Ascending aorta (tissue), 2 donors: Measurements from ENCODE around the gene WDR4. TPM values are rescaled to one million over a fixed set of nuclear protein-coding genes. Genes with fewer than 3 reads are reported as not detected.
"Not testable (repeated sequence)": the region's sequence is repeated elsewhere in the genome, so short reads cannot be mapped to it uniquely, and the experiment has no call there.

Experiments
- DNase-seq, 2 donors: peaks; one replicate each; pipeline ENCODE4 v3.0.0-alpha.2; 2019; ENCODE audit warnings: low spot score in 2 of 2
- H3K27ac ChIP-seq, 2 donors: fragments of 200-600 bp; sonication (generic); one replicate each; pipeline ENCODE4 v1.5.1; 2016 to 2017; ENCODE audit warnings: mild to moderate bottlenecking in 1 of 2
- H3K27me3 ChIP-seq: fragments of 200-600 bp; sonication (generic); one replicate; pipeline ENCODE4 v1.5.1; 2017
- H3K36me3 ChIP-seq, 2 donors: fragments of 200-600 bp; sonication (generic); one replicate each; pipeline ENCODE4 v1.5.1; 2016
- H3K4me1 ChIP-seq, 2 donors: fragments of 200-600 bp; sonication (generic); one replicate each; pipeline ENCODE4 v1.5.1; 2016 to 2017; ENCODE audit warnings: mild to moderate bottlenecking in 1 of 2
- H3K4me3 ChIP-seq, 2 donors: fragments of 200-600 bp; sonication (generic); one replicate each; pipeline ENCODE4 v1.5.1; 2016 to 2017; ENCODE audit warnings: mild to moderate bottlenecking in 1 of 2
- H3K9me3 ChIP-seq, 2 donors: fragments of 200-600 bp; sonication (generic); one replicate each; pipeline ENCODE4 v1.5.1; 2016
- intact Hi-C: fragments of 100-400 bp; cut with DNase I; formaldehyde crosslinking; loops from one replicate; pipeline ENCODE4 v1.15.1; 2023
- total RNA-seq: library from RNA; depleted of rRNA; stranded (reverse); fragments of >200 nt; gene quantifications from one replicate; pipeline ENCODE4 v1.1.0, GENCODE V29; 2016
- TF ChIP-seq, protein P1 (sequence below), 3 experiments: fragments of 200-600 bp in 2 of 3; fragments of 450-650 bp in 1 of 3; sonication (generic) in 2 of 3; IDR thresholded peaks; one replicate each; pipeline ENCODE4 v1.5.1; 2016 to 2019; ENCODE audit warnings: antibody characterized with exemption in 3 of 3, mild to moderate bottlenecking in 1 of 3, moderate library complexity in 1 of 3

WDR4 gene
- total RNA-seq, 1 donor from 2014 or later, result 51.9 TPM

DNA sequence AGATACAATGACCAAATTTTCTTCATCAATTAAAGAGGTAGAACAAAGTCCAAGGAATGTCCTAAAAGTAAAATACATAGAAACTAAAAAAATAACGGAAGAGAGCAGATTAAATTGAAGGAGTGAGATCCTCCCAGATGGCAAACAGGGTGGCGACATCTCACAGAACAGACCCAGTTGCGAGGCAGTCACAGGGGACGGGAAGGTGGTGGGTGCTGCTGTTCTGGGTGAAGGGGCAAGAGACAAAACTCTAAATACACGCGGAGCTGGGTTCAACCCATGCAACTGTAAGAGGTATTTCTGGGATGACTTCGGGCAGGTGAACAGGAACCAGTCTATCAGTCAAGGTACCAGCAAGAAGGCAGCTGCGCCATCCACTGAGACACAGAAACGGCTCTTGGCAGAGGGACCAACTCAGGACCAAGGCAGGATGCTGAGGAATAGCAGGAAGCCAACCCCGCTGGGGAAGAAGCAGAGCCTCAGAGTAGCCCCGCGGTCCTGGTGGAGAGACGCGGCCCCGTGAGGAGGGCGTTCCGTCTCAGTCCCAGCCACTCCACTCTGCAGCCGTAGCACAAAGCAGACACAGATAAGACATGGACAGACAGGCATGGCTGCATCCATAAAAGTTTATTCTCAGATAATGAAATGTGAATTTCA lies 32.2 kb downstream of the WDR4 start:
- DNase-seq, result no peak
- Histone ChIP-seq H3K9me3 (no peaks in the 10 kb centered on the region), H3K4me1 (peaks cover 0 to 4% of the 10 kb centered on the region in 2 donors), H3K4me3 (no peak overlapping the region), H3K27me3 (no peaks in the 10 kb centered on the region), H3K27ac (no peak overlapping the region), H3K36me3 (peaks cover 48 to 66% of the 10 kb centered on the region in 2 donors)
- intact Hi-C loops, result no loop called here
- TF ChIP-seq, protein P1, sequence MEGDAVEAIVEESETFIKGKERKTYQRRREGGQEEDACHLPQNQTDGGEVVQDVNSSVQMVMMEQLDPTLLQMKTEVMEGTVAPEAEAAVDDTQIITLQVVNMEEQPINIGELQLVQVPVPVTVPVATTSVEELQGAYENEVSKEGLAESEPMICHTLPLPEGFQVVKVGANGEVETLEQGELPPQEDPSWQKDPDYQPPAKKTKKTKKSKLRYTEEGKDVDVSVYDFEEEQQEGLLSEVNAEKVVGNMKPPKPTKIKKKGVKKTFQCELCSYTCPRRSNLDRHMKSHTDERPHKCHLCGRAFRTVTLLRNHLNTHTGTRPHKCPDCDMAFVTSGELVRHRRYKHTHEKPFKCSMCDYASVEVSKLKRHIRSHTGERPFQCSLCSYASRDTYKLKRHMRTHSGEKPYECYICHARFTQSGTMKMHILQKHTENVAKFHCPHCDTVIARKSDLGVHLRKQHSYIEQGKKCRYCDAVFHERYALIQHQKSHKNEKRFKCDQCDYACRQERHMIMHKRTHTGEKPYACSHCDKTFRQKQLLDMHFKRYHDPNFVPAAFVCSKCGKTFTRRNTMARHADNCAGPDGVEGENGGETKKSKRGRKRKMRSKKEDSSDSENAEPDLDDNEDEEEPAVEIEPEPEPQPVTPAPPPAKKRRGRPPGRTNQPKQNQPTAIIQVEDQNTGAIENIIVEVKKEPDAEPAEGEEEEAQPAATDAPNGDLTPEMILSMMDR (IDR thresholded peaks at IDR 0.05), result no peak

DNA sequence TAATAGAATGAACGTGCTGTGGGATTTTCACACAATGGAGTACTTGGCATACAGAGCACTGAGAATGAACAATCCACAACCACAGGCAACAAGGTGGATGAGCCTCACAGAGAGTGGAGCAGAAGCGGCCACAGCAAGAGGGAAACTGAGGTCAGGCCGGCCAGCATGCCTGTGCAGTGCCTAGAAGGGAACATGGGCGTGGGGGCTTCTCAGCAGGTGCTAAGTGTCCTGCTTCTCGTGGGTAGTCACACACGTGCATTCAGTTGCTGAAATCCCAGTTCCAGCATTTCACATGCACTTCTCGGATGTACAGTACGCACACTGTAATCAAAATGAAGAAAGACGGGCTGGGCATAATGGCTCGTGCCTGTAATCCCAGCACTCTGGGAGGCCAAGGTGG lies 33.1 kb downstream of the WDR4 start:
- no peak for DNase-seq
- Histone ChIP-seq H3K4me3 (no peak overlapping the region), H3K27me3 (no peaks in the 10 kb centered on the region), H3K36me3 (peaks cover 43 to 61% of the 10 kb centered on the region in 2 donors), H3K27ac (no peak overlapping the region), H3K4me1 (peaks cover 0 to 4% of the 10 kb centered on the region in 2 donors), H3K9me3 (no peaks in the 10 kb centered on the region)
- TF ChIP-seq, protein P1 (IDR thresholded peaks at IDR 0.05), result no peak
- intact Hi-C loops, result no loop called here

DNA sequence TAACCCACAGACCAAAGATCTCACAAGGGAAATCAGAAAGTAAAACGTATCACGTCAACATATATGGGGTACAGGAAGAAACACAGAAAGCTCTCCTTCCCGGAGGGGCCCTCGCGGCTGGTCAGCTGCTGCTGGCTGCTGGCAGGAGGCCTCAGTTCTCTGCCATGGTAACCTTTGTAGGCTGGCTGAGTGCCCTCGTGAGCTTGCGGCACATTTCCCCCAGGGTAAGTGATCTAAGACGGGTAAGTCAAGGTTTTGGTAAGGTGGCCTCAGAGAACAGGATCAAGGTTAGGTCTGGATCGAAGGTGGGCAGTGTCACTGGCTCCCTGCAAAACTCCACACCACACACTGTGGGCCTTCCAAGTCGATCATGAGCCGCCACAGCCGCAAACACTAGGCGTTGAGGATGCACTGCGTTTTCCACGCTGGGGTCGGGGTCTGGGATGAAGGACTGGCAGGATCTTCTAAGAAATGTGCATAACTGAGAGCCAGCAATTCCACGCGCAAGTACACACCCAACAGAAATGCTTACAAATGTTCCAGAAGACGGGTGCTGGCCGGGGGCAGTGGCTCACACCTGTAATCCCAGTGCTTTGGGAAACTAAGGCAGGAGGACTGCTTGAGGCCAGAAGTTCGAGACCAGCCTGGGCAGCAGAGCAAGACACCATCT lies 33.9 kb downstream of the WDR4 start:
- Histone ChIP-seq H3K27ac (no peak overlapping the region), H3K4me3 (no peak overlapping the region), H3K9me3 (no peaks in the 10 kb centered on the region), H3K36me3 (peaks cover 43 to 61% of the 10 kb centered on the region in 2 donors), H3K4me1 (peaks cover 0 to 4% of the 10 kb centered on the region in 2 donors), H3K27me3 (no peaks in the 10 kb centered on the region)
- TF ChIP-seq, protein P1 (IDR thresholded peaks at IDR 0.05), result no peak
- no peak for DNase-seq
- intact Hi-C loops, result no loop called here

DNA sequence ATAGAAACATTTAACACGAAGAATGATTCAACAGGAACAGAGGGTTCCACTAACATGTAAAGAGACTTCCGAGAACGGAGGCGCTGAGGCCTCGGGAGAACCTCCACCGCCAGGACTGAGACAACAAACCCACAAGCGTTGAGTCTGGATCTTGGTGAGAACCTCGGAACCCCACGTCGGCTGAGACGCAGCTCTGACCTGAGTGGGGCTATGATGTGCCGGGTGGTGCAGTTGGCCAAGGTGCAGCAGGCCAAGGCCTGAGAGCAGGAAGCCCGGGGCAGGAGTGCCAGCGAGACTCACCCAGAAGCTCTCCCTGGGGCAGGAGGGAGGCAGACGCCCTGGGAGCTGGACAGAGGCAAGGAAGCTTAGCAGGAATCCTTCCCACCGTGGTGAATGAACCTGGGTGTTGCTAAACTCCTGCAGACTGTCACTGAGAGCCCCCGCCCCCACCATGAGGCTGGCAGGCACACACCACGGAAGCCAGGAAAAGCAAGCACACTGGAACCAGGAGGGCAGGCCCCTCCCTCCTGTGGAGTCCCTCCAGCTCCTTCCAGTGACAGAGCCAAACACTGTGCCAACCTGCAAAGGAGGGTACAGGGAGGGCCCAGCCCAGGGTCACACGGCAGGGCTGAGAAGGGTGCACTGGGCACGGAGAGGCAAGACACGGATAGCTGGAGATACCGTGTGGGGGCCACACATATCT lies 34.8 kb downstream of the WDR4 start:
- Histone ChIP-seq H3K4me1 (peaks cover 0 to 4% of the 10 kb centered on the region in 2 donors), H3K36me3 (peaks cover 37 to 60% of the 10 kb centered on the region in 2 donors), H3K9me3 (no peaks in the 10 kb centered on the region), H3K27me3 (no peaks in the 10 kb centered on the region), H3K27ac (no peak overlapping the region), H3K4me3 (no peak overlapping the region)
- TF ChIP-seq, protein P1 (IDR thresholded peaks at IDR 0.05), result no peak
- intact Hi-C loops, result no loop called here
- no peak for DNase-seq

DNA sequence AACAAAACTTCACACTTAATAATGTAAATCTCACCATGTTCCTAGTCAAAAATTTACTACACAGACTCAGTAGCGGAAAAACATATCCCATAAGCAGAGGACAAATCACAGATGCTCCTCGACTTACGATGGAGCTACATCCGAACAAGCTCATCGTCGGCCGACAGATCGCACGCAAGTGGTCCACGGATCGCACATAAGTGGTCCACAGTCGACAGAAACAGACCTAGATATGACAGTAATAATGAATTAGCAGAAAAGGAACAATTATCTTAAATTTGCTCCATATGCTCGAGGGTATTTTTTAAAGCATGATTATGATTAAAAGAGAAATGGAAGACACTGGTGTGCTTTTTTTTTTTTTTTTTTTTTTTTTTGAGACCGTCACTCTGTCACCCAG lies 36.3 kb downstream of the WDR4 start:
- Histone ChIP-seq H3K4me3 (no peak overlapping the region), H3K36me3 (peaks cover 31 to 56% of the 10 kb centered on the region in 2 donors), H3K27me3 (no peaks in the 10 kb centered on the region), H3K4me1 (peaks cover 0 to 4% of the 10 kb centered on the region in 2 donors), H3K9me3 (no peaks in the 10 kb centered on the region), H3K27ac (no peak overlapping the region)
- TF ChIP-seq, protein P1 (IDR thresholded peaks at IDR 0.05), result no peak
- intact Hi-C loops, result no loop called here
- no peak for DNase-seq

DNA sequence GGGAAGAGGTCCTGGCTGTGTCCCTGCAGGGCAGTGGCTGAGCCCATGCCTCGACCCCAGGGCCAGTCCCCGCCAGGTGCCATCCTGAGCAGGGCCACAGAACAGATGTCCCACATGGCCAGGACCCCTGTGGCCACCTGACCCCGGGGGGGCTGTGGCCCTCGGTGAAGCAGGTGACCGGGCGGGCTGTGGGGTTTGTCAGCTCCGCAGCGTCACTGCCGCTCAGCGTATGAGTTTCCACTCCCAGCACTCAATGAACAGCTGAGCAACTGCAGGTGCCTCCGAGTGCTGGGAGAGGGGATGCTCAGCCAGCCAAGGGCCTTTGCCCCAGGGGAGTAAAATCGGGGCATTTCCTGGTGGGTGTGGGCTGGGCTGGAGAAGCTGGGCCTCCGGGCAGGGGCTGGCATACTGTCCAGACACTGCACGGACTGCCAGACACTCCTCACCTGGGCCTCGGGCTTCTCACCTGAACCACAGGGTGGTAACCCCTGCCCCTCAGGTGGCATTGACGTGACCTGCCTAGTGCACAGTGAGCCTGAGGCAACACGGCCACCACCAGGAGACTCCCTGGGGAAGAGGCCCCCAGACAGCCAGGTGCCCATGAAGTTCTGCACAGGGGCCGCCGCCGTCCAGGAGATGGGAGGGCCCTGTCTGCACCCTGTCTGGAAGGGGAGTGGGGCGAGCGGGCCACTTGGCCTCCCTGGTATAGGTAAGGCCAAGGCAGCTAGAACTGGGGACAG lies 37.3 kb downstream of the WDR4 start:
- H3K4me1 ChIP-seq, intact Hi-C loops, DNase-seq, H3K9me3 ChIP-seq, H3K4me3 ChIP-seq, H3K27ac ChIP-seq, H3K27me3 ChIP-seq: not testable (repeated sequence)
- peaks cover 26 to 47% of the 10 kb centered on the region in 2 donors for H3K36me3 ChIP-seq
